Amniotic stem cell (primary cell): ENCODE results near the gene COL20A1.

Source experiments
- DNase-seq: peaks from one replicate; lab custom pipeline; 2025; lab: John Stamatoyannopoulos, UW

The COL20A1 gene

DNA sequence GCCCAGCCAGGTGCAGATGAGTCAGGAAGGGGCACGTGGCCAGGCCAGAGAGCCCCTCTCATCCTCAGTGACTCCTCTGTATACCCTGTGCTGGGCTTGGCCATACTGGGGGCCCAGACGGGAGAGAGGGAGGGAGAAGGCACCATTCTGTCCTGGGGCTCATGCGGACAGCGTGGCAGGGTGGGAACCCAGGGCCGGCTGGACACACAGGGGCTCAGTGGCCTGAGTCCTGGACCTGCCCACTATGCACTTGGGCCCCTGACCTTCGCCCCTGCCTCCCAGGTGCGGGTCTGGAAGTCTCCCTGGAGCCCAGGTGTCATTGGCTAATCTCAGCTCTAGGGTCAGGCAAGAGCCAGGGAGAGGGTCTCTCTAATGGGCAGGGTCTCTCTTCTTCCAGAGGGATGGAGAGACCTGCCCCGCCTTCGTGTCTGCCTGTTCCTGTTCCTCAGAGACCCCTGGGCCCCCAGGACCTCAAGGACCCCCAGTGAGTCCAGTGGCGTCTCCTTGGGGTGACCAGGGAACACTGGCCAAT is 27.7 kb downstream of the COL20A1 start:
- DNase-seq = no peak

- DNase-seq = no peak
These were observed 28.3 kb downstream of the COL20A1 start for GRCh38 chr20:63321148-63321831.

DNA sequence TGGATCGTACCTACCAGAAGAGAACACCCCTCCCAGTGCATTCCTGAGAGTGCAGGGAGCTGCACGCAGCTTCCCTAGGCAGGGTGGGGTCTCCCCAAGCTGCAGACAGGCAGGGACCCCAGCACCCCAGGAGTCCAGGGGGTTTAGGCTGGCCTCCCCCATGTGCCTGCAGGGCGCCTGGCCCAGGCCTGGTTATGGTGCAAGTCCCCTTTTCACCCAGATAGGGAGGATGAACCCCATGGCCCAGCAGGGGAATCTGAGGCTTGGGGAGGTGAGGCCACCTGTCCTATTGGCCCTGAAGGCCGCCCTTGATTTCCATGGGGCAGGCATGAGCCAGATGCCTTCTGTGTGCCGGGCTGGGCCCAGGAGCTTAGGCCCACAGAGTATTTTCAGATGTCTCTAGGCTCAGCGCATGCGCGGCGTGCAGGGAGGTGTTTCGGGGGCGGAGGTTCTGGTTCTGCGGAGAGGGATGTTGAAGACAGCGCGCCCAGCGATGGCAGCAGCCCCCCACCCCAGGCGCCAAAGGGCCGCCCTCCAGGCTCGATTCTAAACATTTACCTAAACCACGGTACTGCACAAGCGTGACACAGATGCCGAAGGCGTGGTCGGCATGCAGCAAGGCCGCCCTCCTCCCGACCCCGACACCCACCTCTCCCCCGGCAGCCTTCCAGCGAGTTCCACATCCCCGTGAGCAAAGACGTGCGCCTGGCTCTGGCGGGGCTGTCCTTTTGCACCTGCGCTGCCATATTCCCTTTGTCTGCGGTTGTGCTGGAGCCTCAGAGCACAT is 29.4 kb downstream of the COL20A1 start:
- no peak for DNase-seq

GRCh38 chr20:63322933-63323273 is 29.9 kb downstream of the COL20A1 start:
- DNase-seq = no peak

GRCh38 chr20:63323357-63323981 is 30.5 kb downstream of the COL20A1 start:
- no peak for DNase-seq

DNA sequence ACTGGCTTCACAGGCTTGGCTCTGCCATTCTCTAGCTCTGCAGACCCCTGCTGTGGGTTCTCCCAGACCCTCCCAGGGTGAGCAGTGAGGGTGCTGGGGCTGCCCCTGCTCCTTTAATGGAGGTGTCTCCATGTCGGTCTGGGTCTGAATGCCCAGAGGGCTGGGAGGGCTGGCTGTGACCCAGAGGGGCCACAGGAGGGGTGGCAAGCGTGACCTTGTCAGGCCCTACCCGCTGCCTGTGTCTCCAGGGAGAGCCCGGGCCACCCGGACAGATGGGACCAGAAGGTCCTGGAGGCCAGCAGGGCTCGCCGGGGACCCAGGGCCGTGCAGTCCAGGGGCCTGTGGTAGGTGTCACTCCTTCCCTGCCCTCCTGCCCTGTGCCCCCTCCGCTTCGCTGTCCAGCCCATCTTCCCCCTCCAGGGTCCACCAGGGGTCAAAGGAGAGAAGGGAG is 32.1 kb downstream of the COL20A1 start:
- no peak for DNase-seq

GRCh38 chr20:63325554-63326313 is 32.7 kb downstream of the COL20A1 start:
- no peak for DNase-seq

- no peak for DNase-seq
These were observed 33.6 kb downstream of the COL20A1 start for GRCh38 chr20:63326314-63327230.

DNA sequence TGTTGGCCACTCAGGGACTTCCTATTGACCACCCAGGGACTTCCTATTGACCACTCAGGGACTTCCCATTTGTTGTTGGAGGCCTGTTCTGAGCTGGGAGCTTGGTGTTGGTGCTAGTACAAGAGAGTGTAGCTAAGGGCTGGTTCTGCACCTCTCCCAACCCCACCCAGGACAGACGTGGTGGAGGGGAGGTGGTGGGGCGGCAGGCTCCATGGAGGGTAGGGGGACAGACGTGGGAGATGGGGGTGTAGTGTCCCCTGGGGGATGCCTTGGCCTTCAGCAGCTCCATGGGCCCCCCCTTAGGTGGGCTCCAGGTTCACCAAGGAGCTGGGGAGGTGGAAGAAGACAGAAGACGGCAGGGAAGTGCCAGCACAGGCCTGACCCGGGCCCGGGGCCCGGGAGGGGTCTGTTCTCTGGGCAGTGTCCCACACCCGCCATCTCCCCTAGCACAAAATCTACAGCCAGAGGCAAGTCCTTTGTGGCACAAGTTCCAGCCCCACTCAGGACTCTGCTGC is 34.3 kb downstream of the COL20A1 start:
- no peak for DNase-seq

GRCh38 chr20:63328026-63328700 is 35.2 kb downstream of the COL20A1 start:
- no peak for DNase-seq

DNA sequence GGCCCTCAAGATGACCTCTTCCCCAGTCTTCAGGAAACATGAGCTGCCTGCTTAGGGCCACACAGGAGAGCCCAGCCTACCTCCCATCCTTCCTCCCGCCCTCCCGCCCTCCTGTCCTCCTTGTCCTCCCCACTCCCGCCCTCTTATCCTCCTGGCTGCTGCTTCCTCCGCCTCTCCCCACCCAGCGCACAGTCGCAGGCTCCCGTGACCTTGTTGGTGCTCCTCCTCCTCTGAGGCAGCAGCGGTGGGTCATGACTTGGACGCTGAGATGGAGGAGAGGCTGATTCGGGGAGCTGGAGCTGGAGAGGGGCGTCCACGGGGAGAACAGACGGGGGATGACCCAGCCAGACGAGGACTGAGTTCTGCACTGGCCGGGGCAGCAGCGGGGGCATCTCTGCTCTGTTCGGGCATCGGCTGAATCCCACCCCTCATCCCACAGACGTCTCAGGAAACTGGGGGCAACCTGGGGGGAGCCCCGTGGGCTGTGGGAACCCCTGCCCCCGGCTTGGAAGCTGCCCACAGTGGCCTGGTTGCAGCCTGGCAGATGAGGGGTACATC is 35.8 kb downstream of the COL20A1 start:
- DNase-seq = no peak

DNA sequence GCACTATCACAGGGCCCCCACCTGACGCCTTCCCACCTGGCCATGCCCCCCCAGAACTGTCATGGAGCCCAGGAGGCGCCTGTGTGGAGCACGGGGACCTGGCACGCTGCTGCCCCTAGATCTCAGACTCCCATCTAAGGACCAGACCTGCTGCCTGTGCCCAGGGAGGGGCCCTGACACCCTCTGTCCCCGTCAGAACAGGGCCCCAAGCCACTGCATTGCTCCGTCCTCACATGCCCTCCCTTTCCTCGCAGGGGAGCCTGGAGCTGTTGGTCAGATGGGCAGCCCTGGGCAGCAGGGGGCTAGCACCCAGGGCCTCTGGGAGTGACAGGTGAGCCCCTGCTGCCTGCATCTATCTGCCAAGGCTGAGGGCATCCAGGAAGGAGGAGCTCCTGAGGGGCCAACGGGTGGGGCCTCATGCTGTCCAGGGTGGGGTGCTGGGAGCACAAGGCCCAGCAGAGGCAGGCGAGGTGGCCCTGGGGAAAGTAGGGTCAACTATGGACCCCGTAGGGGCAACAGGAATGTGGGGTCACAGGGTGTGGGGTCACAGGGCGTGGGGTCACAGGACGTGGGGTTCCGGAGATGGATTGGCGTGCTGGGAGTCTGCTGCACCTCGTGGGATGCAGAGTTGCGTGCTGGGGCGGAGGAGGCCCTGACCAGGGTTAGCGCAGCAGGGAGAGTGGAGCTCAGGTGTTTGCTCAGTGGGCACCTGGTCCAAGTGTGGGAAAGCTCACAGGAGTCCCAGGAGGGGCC is 36.5 kb downstream of the COL20A1 start:
- DNase-seq = no peak

- DNase-seq = no peak
These were observed 37.2 kb downstream of the COL20A1 start for GRCh38 chr20:63330084-63330760.

- no peak for DNase-seq
These were observed 38.0 kb downstream of the COL20A1 start for GRCh38 chr20:63330940-63331339.

- DNase-seq = no peak
These were observed 38.9 kb downstream of the COL20A1 start for GRCh38 chr20:63331741-63332400.

DNA sequence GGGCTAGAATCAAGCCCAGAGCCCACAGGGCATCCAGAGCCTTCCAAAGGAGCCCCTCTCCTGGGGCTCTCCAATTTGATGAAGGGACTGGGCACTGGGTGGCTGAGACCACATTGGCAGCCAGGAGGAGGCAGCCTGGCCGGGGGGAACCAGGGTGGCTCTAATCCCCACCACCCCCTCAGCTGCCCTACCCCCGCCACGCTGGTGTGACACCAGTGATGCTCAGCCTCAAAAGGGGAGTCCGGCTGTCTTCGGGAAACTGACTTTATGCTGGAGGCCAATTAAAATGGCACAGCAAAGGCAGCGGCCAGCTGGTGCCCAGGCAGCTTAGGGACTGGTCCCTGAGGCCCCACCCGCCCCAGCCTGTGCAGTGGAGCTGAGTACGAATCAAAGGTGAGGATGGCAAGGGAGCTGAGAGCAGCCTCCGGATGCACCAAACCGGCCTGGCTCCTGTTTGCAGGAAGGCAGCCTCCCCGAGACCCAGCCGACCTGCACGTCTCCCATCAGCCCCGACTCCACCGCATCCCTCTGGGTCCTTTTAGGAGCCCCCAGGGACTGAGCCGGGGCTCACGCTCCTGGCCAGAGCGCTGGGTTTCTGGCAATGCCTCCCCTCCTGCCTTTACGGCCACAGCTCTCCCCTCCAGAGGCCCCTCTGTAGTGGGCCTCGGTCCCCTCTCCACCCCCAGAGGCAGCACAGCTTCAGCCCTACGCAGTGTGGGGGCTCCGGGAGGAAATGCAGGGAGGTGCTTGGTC is 39.7 kb downstream of the COL20A1 start:
- no peak for DNase-seq

DNA sequence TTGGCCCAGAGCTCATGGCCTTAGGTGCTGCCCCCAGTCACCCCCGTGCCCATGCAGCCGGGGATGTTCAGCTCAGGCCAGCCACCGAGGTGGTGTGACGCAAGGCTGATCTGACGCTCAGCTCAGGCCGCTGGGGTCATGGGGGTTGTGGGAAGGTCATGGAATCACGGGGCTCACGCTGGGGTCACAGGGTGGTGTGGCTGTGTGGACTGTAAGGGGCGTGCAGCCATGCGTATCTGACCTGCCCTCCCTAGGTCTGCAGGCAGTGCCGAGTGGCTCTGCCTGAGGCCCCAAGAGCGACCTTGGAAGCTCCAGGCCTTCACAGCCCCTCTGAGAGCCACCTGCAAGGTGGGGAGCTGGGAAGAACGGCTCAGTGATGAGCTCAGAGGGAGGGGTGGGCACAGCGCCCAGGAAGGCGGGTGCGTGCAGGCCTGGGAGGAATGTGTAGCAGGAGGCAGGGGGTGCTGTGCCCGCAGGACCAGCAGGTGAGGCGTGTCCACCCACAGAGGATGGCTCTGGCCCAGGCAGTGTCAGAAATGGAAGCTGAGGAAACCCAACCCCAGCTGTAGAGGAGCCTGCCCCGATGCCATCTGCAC is 40.4 kb downstream of the COL20A1 start:
- DNase-seq = no peak
